CMK (cell line): ENCODE results near the gene CDH13.

Source experiments
- DNase-seq: peaks from one replicate; pipeline ENCODE4 v3.0.0-alpha.2; 2010; ENCODE audit warnings: low read depth

Gene CDH13

GRCh38 chr16:82626791-82627261 lies at the start of gene CDH13:
CDH13 (plus strand) TSS chr16:82626969.
- DNase-seq, result no peak

DNA sequence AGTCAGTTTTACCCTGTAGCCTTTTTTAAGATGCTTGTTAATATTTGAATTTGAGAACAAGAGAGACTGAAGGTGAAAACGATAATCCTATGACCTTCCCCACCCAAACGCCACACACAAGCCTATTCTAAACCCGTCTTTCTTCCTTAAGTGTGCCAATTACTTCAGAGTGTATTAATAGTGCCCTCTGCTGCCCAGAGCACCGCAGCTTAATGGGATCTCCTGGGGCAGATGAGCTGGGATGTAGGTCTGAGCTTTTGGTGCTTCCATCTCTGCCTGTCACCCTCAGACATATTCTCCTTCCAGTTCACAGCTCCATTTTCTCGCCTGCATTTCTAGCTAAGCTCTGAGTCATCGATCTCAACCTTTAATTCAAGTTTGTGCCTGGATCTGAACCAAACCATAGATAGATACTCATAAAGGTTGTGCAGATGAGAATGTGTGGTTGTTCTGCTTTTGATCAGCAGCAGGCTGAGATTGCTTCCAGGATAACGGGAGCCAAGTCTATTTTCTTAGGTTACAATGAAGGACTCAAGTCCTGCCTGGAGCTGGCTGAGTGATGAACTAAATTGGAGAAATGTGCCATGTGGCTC lies 46.4 kb upstream of the CDH13 start:
- no peak for DNase-seq

DNA sequence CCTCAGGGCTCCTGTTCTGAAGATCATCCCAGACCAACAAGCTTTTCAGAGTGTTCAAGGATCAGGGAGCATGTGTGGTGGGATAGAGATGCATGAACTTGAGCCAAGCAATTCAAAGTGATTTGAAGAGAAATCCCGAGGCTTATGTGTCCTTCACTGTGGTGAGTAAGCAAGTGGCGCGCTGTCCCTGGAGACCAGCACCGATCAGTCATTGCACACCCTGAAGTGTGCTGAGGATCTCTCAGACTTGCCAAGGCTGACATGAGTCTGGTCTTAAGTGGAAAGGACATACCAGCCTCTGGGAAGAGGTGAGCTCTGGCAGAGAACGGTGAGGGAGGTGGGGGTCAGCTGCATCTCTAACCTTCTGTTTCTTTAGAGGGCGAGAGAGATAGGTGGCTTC lies 43.8 kb upstream of the CDH13 start:
- no peak for DNase-seq

- no peak for DNase-seq
Measured at GRCh38 chr16:82583422-82583821, 43.3 kb upstream of the CDH13 start.

DNA sequence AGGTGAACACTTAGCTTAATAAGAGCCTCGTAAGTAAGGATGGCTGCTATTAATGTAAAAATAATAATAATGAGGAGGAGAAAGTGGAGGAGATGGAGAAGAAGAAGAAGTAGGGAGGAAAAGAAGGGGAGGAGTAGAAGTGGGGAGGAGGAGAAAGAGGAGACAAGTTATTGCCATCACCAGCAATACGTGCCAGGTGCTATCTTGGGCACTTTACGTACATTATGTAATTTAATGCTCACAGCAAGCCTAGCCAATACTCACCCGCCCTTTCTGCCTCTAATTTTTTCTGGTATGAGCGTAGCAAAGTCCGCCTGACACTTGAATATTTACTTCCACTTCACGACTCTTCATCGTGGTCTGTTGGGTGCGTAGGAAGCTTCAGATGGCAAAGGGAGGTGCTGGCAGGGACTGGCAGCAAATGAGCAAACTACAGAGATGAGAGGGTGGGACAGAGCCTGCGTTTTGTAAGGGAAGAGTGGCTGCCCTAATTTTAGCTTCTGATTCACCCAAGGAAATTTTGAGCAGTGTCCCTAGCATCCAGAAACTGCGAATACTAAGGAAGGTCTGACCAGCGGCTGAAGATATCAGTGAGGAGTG lies 42.1 kb upstream of the CDH13 start:
- no peak for DNase-seq

- no peak for DNase-seq
Measured at GRCh38 chr16:82585675-82586074, 41.1 kb upstream of the CDH13 start.

DNA sequence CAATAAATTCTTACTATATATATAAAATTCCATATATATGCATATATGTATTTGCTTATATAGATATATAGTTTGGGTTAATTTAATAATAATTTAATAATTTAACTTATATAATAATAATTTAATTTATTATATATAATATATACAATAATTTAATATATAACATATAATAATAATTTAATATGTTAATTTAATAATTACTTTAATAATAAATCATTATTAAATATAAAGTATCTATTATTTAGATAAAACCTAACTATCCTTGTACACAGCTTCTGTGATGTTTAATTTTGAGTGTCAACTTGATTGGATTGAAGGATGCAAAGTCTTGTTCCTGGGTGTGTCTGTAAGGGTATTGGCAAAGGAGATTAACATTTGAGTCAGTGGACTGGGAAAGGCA lies 40.6 kb upstream of the CDH13 start:
- DNase-seq, result no peak

DNA sequence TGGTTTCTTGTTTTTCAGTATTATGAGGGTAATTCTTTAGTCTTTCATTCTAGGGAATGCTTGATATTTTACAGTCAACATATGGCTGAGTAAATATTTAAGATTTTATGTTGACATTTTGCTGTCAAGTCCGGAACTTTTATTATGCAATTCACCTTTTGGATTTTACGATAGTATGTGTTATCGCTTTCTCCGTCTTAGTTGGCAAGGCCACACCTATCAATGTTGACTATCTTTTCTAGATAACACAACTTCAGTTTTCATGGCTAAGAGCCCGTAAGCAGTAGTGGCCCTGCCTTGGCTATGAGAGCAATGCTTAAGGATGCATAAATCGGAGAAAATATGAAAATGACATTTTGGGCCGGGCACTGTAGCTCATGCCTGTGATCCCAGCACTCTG lies 39.5 kb upstream of the CDH13 start:
- DNase-seq, result no peak

DNA sequence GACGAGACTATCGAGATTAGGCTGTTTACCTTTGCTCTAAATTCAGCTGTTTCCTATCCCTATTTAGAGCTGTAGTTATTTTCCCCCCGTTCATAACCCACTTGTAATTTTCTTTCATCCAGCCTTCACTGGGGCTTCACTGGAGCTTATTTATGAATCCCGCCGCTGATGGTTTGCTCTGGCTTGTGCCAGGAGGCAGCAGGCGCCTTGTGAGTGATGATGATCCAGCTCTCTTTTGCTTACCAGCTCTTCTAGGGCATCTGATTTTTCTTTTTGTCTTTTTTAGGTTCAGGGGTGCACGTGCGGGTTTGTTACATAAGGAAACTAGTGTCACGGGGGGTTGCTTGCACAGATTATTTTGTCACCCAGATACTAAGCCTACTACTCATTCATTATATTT lies 37.4 kb upstream of the CDH13 start:
- no peak for DNase-seq

DNA sequence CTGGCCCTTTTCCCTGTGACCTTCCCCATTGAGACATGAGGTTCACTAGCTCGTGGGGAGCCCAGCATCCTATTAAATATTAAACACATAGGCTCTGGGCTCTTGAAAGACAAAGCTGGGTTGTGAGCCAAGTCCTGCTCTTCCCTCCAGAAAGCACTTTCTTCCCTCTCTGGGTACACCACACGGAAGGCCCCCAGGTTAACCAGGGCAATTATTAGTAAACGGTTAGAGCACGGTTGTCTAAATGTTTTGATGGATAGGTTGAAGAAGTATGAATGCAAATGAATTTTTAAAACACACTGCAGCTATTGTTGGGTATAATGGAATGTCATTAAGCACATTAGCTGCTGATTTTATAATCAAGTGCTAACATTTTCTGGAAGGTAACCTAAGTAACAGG lies 32.7 kb upstream of the CDH13 start:
- DNase-seq, result no peak

- no peak for DNase-seq
Measured at GRCh38 chr16:82598771-82599170, 28.0 kb upstream of the CDH13 start.

- DNase-seq, result no peak
Measured at GRCh38 chr16:82601989-82602640, 24.7 kb upstream of the CDH13 start.

DNA sequence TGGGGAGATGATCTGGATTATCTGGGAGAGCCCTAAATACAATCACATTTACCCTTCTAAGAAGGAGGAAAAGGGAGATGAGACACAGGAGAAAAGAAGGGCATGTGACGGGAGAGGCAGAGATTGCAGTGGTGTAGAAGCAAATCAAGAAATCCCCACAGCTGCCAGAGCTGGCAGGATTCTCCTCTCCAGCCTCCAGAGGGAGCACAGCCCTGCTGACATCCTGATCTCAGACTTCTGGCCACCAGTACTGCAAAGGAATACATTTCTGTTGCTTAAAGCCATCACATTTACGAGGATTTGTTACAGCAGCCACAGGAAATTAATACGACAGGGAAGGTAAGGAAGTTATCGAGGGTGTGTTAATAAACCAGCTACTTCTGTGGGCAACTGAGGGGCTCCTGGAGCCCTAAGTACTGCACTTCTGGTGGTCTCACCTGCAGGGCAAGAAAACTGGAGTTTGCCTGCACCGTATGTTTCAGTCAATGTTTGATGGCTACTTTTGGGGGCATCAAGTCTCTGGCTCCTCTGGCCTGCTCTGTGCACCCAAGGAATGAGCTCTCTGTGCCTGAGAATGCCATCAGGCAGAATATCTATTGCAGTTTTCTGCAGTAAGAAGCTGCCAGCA lies 22.9 kb upstream of the CDH13 start:
- no peak for DNase-seq

DNA sequence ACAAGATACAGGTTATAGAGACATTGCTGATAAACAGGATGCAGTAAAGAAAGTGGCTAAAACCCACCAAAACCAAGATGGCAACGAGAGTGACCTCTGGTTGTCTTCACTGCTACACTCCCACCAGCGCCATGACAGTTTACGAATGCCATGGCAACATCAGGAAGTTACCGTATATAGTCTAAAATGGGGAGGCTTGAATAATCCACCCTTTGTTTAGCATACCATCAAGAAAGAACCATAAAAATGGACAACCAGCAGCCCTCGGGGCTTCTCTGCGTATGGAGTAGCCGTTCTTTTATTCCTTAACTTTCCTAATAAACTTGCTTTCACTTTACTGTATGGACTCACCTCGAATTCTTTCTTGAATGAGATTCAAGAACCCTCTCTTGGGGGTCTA lies 21.7 kb upstream of the CDH13 start:
- DNase-seq, result no peak

- no peak for DNase-seq
Measured at GRCh38 chr16:82605863-82606620, 20.7 kb upstream of the CDH13 start.

DNA sequence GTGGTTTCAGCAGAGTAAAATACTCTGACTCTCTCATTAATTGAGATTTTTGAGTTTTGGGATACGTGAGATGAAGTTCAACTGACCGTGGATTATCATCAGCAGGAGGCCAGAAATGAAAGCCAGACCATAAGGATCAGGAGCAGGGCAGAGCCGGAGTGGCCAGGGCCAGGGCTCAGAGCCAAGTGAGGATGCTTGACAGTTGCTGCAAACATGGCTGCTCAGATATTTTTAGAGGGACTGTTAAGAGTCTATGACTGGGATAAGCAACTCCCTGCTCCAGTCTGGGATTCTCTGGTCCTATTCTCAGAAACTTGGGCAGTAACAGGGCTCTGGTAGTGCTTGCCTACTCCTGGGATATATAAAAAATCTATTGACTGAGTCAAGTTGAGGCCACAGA lies 17.6 kb upstream of the CDH13 start:
- DNase-seq, result no peak

GRCh38 chr16:82612263-82612662 lies 14.5 kb upstream of the CDH13 start:
- no peak for DNase-seq

DNA sequence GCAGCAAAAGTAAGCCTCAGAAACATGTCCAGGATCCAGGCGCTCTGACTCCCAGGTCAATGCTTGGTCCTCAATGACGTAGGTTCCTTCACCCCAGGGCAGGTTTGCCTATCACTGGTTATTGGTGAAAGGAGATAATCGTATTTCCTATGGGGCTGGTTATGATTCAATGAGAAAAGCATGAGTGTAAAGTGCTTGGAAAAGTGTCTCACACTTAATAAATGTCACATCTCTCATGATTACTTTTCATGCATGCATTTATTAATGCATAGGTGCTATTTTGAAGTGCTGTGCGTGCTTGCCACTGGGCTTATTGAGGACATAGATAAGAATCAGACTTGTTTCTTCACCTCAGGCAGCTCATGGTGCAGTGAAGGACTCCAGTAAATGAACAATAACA lies 10.4 kb upstream of the CDH13 start:
- no peak for DNase-seq

GRCh38 chr16:82621781-82622180 lies 5.0 kb upstream of the CDH13 start:
- DNase-seq, result no peak

DNA sequence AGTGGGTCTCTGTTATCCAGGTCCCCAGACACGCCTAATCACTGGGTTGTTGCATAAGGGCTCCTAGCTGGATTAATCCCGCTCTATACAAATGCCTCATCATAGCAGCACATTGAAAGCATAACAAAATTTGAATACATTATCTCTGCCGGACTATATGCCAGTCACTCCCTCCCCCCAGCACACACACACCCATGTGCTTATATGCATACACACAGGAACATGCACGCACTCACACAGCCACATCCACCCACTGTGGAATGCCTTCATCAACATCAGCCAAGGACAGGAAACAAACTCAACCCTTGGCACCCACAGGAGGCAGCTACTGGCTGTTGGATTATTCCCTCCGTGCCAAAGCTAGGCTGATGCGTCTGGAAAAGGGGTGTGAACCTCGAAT lies 3.5 kb upstream of the CDH13 start:
- DNase-seq, result no peak

DNA sequence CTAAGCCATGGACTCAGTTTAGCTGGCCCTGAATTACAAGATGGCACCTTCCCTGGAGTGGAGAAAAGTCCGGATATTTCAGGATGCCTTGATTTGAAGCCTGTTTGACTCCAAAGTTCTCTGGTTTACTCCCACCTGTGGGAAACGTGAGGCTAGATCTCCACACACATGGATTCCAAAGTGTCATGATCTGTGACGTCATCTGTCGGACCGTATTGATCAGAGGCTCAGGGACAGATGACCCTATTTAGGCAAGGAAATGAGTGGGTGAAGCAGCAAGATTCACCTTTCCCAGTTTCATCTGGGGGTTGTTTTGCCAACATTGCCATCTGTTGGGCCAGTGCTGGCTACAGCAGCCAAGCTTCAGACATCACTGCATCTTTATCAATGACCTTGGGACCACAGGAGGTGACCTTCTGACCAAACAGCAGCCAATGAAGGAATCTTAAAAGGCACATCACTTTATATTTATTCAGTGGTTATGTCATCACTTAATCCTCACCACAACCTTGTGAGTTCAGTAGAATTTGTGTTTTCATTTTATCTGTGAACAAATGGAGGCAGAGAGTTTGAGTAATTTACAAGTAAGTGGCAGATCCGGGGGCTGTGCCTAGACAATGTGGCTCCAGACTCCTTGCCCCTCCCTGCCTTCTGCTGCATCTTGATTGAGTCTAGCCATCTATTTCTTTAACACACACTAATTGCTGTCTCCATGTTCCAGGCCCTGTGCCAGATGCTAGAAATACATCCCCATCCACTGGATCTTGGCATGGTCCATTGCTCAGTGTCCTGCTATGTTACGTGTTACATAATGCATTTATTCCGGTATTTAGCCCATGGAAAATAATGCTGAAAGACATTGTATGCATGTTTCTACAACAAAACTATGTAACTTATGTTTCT lies 1.5 kb upstream of the CDH13 start:
- DNase-seq, result no peak

- no peak for DNase-seq
Measured at GRCh38 chr16:82628088-82628423, 1.3 kb downstream of the CDH13 start.
